H1 (cell line): Measurements from ENCODE around the gene ATP8B3. TPM values are rescaled to one million over a fixed set of nuclear protein-coding genes. Genes with fewer than 3 reads are reported as not detected.

Experiments used
- ATF3 ChIP-seq: IDR thresholded peaks from 2 replicates; pipeline ENCODE4 v1.6.1; 2011; ENCODE audit warnings: low read depth, mild to moderate bottlenecking, low read length; ENCODE audit not compliant: insufficient read depth
- BACH1 ChIP-seq: IDR thresholded peaks from 2 replicates; pipeline ENCODE4 v1.6.1; 2012; ENCODE audit warnings: low read length, improper control_type of control experiment
- BRCA1 ChIP-seq: IDR thresholded peaks from 2 replicates; pipeline ENCODE4 v1.6.1; 2012; ENCODE audit warnings: low read depth, low read length, improper control_type of control experiment
- CHD1 ChIP-seq: IDR thresholded peaks from 2 replicates; pipeline ENCODE4 v1.6.1; 2012; ENCODE audit warnings: low read depth, low read length, improper control_type of control experiment
- FOSL1 ChIP-seq: IDR thresholded peaks from 2 replicates; pipeline ENCODE4 v1.6.1; 2011; ENCODE audit warnings: mild to moderate bottlenecking, low read depth, low read length, moderate library complexity; ENCODE audit not compliant: insufficient read depth
- GABPA ChIP-seq: IDR thresholded peaks from 2 replicates; pipeline ENCODE4 v1.6.1; 2011; ENCODE audit warnings: mild to moderate bottlenecking, low read length, moderate library complexity, borderline replicate concordance; ENCODE audit not compliant: insufficient read depth
- HDAC2 ChIP-seq, 2 experiments: fragments of 300-600 bp in 1 of 2; sonication (generic) in 1 of 2; IDR thresholded peaks; 2 replicates each; pipeline ENCODE4 v1.6.1; 2011 to 2012; ENCODE audit warnings: low read depth in 2 of 2, low read length in 2 of 2, mild to moderate bottlenecking in 2 of 2, moderate library complexity in 2 of 2, borderline replicate concordance in 1 of 2, inconsistent platforms in 1 of 2
- KDM4A ChIP-seq: IDR thresholded peaks from one replicate; pipeline ENCODE4 v1.7.1; 2012; ENCODE audit warnings: low read depth, mild to moderate bottlenecking, moderate library complexity, low read length, inconsistent platforms; ENCODE audit not compliant: severe bottlenecking
- NANOG ChIP-seq: IDR thresholded peaks from 2 replicates; pipeline ENCODE4 v1.6.1; 2011; ENCODE audit warnings: low read length, low read depth, mild to moderate bottlenecking, inconsistent platforms; ENCODE audit not compliant: insufficient read depth, poor library complexity, severe bottlenecking
- NRF1 ChIP-seq: IDR thresholded peaks from 2 replicates; pipeline ENCODE4 v1.6.1; 2011; ENCODE audit warnings: mild to moderate bottlenecking, low read depth, low read length, improper control_type of control experiment
- PHF8 ChIP-seq: fragments of 200-600 bp; sonication (generic); conservative IDR thresholded peaks from 2 replicates; pipeline ENCODE4 v1.7.1; 2012; ENCODE audit warnings: low read depth, mild to moderate bottlenecking, inconsistent platforms, low read length, moderate library complexity
- POU5F1 ChIP-seq: IDR thresholded peaks from 2 replicates; pipeline ENCODE4 v1.6.1; 2011; ENCODE audit warnings: low read depth, mild to moderate bottlenecking, low read length, moderate library complexity
- RAD21 ChIP-seq, 2 experiments: IDR thresholded peaks in 1 of 2; conservative IDR thresholded peaks in 1 of 2; 2 replicates each; pipeline ENCODE4 v1.6.1; 2011; ENCODE audit warnings: low read depth in 2 of 2, low read length in 2 of 2, improper control_type of control experiment in 1 of 2, inconsistent platforms in 1 of 2, mild to moderate bottlenecking in 1 of 2, moderate library complexity in 1 of 2
- RNF2 ChIP-seq: fragments of 200-900, 300-1000 bp; sonication (generic); IDR thresholded peaks from 2 replicates; pipeline ENCODE4 v1.7.1; 2016; ENCODE audit warnings: borderline replicate concordance, low read depth, mild to moderate bottlenecking, antibody characterized with exemption, low read length; ENCODE audit not compliant: poor library complexity, severe bottlenecking; ENCODE audit errors: missing control alignments
- RXRA ChIP-seq: IDR thresholded peaks from 2 replicates; pipeline ENCODE4 v1.6.1; 2011; ENCODE audit warnings: low read depth, mild to moderate bottlenecking, low read length, moderate library complexity; ENCODE audit not compliant: insufficient read depth
- SIN3A ChIP-seq, 2 experiments: IDR thresholded peaks in 1 of 2; conservative IDR thresholded peaks in 1 of 2; 2 replicates each; pipeline ENCODE4 v1.6.1; 2011 to 2012; ENCODE audit warnings: low read length in 2 of 2, improper control_type of control experiment in 1 of 2, low read depth in 1 of 2, mild to moderate bottlenecking in 1 of 2
- SIRT6 ChIP-seq: IDR thresholded peaks from one replicate; pipeline ENCODE4 v1.7.1; 2012; ENCODE audit warnings: low read length, inconsistent platforms
- SP2 ChIP-seq: IDR thresholded peaks from 2 replicates; pipeline ENCODE4 v1.6.1; 2012; ENCODE audit warnings: mild to moderate bottlenecking, low read length, inconsistent platforms
- SRF ChIP-seq: IDR thresholded peaks from 2 replicates; pipeline ENCODE4 v1.6.1; 2011; ENCODE audit warnings: mild to moderate bottlenecking, low read depth, low read length, moderate library complexity
- SUZ12 ChIP-seq: fragments of 200-600 bp; sonication (generic); IDR thresholded peaks from 2 replicates; pipeline ENCODE4 v1.6.1; 2012; ENCODE audit warnings: mild to moderate bottlenecking, inconsistent platforms, low read length, moderate library complexity, mixed read lengths
- USF2 ChIP-seq: IDR thresholded peaks from 2 replicates; pipeline ENCODE4 v1.6.1; 2011; ENCODE audit warnings: low read length, improper control_type of control experiment
- polyA plus RNA-seq, 7 experiments: library from polyadenylated mRNA; depleted of rRNA in 3 of 7; stranded (reverse) in 5 of 7; unstranded in 2 of 7; fragments of >200 nt in 5 of 7; fragments of 200-250 nt in 2 of 7; gene quantifications; 1 replicate in 5 of 7; 2 replicates in 1 of 7; 4 replicates in 1 of 7; pipeline versions ENCODE4 v1.2.1 to v1.2.3, GENCODE V29; 2011 to 2013; ENCODE audit warnings: missing spikeins in 2 of 7, mixed read lengths in 2 of 7
- total RNA-seq: library from RNA; stranded (reverse); fragmentation: NEBNext Ultra II Directional; extraction: Animal tissue kit (Norgen Biotek cat#: 25700); gene quantifications from 2 replicates; pipeline ENCODE4 v1.2.1, GENCODE V29; 2021

The ATP8B3 gene
- total and polyA plus RNA-seq, 2 of the 8 experiments (the other 6 are each of a cell fraction or from before 2014, with no cell fraction given), result 4.1 to 9.3 TPM

- TF ChIP-seq SIN3A (conservative IDR thresholded peaks at IDR 0.05 in 1 of 2, IDR thresholded peaks at IDR 0.05 in 1 of 2; ENCODE audit: low read depth in 1 of 2, low read length in 2 of 2) (no peak; a peak in 1 of 4 replicates), USF2 (no peak), POU5F1 (no peak), BRCA1 (no peak), NANOG (no peak), ATF3 (0 out of 2 replicates have a peak, but pooled peaks have one; percentile 1), HDAC2 (IDR thresholded peaks at IDR 0.05; ENCODE audit: borderline replicate concordance in 1 of 2, low read depth in 2 of 2, low read length in 2 of 2) (no peak; a peak in 1 of 4 replicates), FOSL1 (no peak), SIRT6 (no peak), KDM4A (peak; percentile 37), RXRA (no peak), PHF8 (peak; percentile 82), SRF (no peak), NRF1 (no peak), SP2 (no peak), GABPA (no peak), RNF2 (no peak), SUZ12 (no peak), BACH1 (no peak), CHD1 (no peak), RAD21 (IDR thresholded peaks at IDR 0.05 in 1 of 2, conservative IDR thresholded peaks at IDR 0.05 in 1 of 2; ENCODE audit: low read depth in 2 of 2, low read length in 2 of 2) (peak; percentile 23 to 35; a peak in 2 of 4 replicates)
These were observed 36.5 kb upstream of the ATP8B3 start, which contains the start of gene REXO1 (continued) for GRCh38 chr19:1848399-1849131.
